A172 (cell line): ENCODE results near the gene METTL24. TPM values are rescaled to one million over a fixed set of nuclear protein-coding genes. Genes with fewer than 3 reads are reported as not detected.

ENCODE experiments used
- DNase-seq: peaks from one replicate; pipeline ENCODE4 v3.0.0-alpha.2; 2015; ENCODE audit warnings: low spot score
- total RNA-seq: library from RNA; depleted of rRNA; stranded (reverse); fragments of >200 nt; shearing (Covaris generic); gene quantifications from 2 replicates; pipeline ENCODE4 v1.2.3, GENCODE V29; 2014; rRNA removed

METTL24 gene, protein sequence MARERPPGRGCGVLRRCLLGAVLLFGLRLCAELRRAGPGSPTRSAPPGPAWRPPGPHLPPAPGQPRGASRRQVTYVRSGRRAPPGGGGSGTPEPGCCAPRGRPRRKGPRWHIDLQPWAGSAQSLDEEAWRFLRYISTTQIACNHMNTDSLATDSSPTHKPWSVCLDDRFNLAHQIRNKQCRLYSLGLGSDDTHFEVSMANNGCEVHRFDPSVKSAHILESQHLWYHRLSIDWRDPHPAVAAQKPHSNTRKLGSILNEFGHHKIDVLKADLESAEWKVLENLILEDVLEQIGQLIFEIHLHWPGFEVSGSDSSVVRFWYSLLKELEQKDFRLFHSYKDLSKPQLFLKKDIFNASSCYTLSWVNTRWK
- not detected in 2 replicates for total RNA-seq

DNA sequence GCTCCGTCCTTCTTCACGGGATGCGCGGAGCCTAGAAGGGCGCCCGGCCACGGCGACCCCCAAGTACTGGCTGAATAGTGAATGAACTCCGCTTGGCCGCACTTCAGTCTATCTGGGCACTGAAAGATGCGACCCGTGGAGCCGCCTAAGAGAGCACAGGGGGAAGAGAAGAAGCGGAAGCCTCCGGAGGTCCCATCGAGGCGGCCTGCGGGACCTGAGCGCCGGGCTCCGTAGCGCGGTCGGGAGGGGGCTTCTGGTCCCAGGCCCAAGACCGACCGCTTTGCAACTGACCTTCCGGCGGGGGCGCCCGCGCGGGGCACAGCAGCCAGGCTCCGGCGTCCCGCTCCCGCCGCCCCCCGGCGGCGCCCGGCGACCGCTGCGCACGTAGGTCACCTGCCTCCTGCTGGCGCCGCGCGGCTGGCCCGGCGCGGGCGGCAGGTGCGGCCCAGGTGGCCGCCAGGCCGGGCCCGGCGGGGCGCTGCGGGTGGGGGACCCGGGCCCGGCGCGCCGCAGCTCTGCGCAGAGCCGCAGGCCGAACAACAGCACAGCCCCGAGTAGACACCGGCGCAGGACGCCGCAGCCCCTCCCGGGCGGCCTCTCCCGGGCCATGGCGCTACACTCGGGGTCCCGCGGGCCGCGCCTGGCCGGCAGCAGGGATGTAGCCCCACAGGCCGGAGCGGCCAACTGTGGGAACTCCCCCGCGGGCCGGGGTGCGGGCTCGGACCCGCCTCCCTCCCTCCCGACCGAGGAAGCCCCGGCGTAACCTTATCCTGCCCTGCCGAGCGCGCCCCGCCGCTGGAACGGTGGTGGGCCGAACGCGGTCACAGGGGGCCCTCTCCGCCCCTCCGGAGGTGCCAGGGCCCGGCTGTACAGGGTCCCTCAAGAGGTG, at the start of gene METTL24:
Gene METTL24, minus strand, starts transcription at position 686 of the 889 bp plus-strand sequence. Its CDS starts 77 bp downstream, at position 609.
- no peak for DNase-seq

DNA sequence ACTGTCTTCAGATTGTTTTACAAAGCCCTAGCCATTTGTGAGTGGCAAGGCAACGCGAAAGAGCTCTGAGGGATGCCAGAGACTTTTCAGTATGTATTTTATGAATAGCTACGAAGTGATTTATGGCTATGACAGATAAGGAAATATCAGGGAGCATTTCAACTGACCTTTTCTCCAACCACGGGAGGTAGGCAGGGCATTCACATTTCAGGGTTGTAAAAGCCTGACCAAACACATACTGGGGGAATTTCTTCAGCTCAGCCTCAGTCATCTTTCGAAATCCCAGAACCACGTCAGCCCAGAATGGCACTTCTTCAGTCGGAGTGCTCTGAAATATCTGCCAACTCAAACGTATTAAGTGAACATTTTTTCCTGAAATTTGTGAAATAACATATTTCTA, 46.5 kb upstream of the METTL24 start:
- no peak for DNase-seq

DNA sequence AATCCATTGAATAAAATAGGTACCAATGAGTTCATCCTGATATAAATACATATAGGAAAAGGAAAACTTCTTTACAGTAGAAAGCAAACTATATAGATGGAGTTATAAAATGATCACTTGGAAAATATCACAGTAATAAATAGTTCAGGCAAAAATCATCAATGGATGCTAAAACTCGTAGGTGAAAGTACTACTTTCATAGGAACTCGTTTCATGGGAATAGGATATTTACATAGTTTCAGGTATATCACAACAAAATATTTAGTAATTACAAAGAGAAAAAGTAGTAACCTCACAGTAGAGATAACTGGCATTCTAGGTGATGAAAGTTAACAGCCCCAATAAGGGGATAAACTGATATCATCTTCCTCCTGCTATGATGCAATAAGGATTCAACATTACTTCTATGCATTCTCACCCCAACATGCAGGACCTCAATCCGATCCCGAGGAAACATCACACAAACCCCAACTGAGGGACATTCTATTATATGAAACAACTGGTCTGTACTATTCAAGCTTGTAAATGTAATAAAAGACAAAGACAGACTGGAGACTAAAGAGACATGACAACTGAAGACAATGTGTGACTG, 43.5 kb upstream of the METTL24 start:
- no peak for DNase-seq

DNA sequence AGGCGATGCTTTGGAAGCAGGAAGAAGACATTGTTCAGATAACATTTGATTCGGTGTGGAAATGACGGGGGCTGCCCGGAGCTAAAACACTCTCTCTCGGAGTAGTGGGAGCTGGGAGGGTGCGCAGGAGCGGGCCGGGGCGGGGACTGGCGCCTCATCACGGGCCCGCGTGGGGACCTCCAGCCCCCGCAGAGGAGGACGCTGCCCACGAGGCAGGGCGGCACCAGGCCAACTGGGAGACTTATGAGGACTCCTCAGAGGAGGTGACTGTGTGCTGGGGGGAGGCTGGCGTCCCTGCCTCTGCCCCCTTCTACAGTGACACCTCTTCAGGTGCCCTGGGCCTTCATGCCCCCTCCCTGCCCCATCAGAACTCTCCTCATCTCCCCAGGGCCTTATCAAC, 42.1 kb upstream of the METTL24 start:
- no peak for DNase-seq

DNA sequence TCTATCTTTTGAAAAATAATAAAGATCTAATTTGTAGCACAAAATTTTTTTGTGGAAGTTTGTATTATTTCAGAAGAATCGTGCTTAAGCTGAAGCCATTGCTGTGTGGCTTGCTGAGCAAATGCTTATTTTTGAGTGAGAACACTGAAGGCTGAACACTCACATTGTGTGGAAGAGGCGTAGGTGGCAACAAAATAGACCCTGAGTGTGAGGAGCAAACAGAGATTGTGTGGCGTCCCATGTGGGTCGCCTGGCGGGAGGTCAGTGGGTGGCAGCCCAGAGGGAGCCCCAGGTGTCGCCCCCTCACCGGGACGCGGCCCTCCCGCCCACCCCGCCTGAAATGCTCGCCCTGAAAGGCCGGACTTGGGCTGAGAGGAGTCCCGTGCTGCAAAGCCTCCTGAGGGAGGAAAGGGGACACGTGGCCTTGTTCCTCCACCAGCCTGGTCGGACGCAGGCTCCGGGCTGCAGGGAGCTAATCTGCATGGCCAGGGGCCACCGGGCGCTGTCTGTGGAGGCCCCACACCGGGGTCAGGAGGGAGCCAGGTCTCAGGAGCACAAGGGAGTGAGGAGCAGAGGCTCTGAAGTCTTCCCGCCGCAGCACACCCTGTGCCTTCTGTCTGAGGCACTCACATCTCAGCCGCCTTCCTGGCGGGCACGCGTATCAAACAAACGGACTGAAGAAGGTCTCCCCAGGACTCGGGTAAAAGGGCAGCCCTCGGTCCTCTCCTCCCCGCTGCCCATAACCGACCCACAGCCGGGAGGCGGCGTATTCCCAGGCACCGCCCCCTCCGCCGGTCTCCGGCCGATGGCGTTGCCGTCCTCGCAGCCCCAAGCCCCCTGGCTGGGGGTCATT, 41.3 kb upstream of the METTL24 start:
- DNase-seq = no peak

DNA sequence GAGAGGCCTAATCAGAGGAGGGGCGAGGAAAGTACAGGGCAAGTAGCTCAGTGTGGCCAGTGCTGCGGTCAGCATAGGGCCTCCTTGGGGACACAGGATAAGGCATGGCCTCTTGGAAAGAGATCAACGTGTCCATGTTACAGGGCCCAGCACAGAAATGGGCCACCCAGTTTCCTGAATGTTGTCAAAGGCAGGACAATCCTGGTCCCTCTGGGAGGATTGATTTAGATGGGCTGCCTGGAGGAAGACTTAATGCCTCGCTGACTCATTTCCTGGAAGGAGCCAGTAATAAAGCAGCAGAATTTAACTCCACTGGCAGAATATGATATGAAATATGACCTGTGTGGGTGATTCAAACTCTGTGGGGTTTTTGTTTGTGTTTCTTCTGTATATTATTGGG, 40.6 kb upstream of the METTL24 start:
- peak; percentile 66 for DNase-seq

DNA sequence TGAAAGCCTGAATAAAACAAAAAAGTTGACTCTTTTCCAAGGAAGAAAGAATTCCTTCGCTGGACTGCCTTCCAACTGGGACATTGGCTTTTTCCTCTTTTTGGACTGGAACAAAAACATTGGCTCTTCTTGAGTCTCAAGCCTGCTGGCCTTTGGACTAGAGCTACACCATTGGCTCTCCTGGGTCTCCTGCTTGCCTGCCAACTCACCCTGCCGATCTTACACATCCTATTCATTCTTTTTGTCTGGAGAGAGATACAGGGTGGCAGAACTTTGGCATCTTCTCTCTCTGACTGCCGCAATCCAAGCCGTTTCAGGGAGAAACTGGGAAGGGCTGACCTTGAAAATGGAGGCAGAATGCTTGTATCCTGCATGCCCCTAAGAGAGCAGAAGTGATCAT, 37.1 kb upstream of the METTL24 start:
- DNase-seq = no peak

DNA sequence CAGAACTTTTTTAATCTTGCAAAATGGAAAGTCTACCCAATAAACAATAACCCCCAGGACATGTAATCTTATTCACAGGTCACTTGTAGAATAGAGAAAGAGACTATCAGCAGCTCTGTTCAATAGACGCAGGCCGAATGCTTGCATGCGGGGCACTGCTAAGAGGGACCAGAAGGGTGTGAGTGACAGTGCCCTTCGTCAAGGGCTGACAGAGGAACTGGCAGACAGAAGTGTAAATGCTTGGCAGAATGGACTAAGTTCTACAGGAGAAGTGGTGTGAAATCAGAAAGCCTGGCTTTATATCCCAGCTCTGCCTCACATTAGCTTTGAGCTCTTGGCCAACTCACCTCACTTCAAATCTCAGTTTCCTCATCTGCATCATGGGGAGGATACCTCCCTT, 36.3 kb upstream of the METTL24 start:
- DNase-seq = no peak

DNA sequence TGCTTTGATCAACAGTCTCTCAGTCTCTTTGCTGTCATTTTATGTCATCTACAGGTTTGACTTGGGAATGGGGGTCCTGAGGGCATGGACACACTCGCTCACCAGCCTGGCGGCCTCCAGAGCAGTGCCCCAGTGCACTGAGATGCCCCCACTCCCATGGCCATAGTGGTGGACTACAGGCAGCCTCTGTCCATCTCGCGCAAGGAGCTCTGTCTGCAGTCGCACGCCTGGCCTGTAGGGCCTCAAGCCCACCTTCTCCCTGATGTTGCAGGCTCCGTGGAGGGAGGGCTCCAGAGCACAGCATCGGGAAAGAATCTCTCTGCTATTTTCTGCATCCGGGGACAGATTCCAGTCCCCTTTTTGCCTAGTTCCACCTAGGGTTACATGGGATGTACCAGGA, 34.6 kb upstream of the METTL24 start:
- DNase-seq = no peak

DNA sequence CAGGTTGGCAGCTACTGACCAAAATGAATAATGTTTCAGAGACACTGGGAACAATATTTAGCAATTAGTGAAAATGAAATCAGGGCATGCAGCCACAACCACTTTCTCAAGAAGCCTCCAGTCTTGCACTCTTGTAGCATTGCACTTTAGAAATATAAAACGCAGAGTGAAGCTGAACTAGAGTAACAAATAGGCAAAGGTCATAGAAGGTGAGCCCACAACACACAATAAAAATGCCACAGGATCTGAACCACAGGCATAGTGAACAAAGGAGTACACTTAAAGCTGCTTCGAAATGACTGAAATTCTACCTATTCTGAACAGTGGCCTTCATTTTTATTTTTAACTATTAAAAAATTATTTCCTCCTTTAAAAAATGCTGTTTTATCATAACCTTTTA, 32.3 kb upstream of the METTL24 start:
- DNase-seq = no peak

DNA sequence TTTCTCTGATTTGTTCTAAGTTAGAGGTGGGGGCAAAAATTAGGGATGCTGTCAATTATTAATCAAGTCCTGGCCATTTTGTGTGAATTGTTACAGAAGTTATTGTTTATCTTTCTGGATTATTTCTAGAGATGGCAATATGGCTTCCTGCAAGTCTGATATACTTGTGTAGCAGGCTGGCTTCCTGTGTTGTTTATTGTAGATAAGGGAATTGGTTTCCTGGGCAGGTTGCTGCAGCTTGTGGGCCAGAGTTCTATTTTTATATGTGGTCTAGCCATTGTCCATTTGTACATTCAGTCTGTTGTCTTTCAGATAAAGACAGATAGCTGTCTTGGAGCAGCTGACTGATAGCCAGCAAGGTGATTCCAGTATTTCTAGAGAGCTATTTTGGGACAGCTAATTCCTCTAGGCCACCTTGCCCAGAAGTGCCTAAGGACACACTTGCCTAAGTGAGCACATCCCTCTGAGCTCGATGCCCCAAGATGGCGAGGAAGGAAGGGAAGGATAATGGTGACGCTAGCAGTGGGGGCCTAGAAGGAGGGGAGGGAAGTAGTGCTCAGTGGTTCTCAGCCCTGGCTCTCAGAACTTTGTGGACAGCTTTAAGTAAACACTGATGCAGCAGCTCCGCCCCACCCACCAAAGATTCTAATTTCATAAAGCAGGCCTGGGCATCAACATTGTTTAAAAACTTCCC, 31.7 kb upstream of the METTL24 start:
- DNase-seq = no peak

DNA sequence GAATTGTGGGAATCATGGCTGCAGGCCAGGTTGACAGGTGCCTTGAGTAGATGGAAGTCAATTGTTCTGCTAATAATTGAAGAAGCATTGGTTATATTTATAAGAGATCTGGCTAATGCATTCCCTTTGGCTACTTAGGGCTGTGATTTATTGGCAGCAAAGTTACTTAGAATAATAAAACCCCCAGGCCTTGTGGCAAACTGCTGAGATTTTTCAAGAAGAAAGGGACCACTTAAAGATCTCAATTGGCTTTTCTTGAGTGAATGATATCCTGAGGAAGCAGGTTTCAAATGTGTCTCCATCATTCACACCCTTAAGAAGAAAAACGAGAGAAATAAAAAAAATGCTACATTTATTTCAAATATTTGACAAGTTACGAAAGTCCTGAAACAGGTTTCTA, 29.8 kb upstream of the METTL24 start:
- DNase-seq = no peak

DNA sequence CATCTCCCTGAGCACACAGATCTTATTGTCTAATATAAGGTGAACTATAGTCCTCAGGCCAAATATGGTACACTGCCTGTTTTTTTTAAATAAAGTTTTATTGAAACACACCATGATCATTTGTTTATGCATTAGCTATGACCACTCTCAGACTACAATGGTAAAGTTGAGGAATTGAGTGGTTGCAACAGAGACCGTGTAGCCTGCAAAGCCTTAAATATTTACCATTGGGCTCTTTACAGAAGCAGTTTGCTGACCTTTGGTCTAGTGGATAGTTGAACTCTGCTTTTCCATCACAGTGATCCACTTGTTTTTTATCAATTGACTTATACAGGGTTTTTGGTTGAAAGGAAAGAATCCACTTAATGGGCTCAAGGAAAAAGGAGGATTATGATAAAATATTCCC, 27.3 kb upstream of the METTL24 start:
- DNase-seq = no peak

DNA sequence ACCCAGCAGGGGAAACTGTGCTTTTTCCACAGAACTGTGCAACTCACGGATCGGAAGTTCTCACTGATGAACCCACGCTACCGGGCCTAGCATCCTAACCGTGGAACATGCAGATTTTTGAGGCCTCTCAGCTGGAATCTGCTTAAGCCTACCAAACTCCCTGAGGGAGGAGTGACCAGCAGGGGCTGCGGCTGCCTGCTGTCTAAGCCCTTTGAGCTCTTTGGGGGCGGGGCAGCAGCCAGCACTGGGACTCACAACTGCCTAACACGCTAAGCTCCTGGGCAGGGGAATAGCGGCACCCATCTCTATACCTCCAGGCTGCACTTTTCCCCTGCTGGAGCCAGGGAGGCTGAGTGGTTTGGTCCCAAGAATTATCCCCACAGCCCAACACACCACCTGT, 20.4 kb upstream of the METTL24 start:
- no peak for DNase-seq

DNA sequence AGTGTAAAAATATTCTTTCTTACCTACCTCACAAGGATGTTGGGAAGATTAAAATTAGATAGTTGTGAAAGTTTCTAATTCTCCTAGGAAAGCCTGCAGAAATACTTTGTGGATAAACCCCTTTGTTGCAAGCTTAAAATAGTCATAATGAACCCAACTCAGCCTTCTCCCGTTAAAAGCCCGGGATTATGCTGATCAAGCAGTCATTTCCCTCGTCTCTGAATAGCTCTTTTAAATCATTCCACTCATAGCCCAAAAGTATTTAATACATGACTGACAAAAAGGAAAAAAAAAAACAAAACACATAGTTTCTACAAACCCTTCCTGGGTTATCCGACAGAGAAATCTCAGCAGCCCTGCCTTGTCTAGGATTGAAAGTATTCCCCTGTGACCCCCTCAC, 10.9 kb upstream of the METTL24 start:
- no peak for DNase-seq

DNA sequence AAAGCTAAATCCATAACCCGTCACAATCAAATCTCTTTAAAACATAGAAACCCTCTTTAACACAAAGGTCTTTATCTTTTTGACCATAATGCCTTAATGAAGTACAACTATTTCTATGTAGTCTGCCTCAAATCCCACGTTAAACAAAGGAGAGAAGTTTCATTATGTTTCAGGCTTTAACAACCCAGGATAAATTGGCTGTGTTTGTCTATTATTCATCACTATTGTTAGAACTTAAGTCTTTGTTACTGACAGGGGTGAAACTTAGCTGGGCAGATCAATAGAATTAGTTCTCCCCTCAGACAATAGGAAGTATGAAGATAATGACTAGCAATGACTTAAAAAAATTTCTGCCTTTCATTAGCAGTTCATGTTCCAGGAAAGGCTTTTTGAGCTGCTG, 10.1 kb upstream of the METTL24 start:
- DNase-seq = no peak

DNA sequence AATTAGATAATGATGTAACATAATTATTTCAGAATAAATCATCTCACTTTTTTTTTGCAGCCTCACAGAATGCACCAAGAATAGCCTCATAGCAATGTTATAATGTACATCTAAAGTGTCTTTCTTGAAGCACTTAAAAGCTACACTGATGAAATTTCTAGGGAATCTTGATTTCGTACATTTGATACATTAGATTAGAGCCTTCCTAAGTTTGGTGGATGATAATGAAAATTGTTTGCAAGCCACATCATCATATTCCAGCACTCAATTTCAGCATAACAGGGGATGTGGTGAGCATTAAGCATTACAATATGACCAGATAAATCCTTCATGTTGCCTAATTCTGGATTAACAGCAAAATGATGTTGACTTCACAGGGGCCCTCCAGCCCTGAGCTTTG, 9.7 kb upstream of the METTL24 start:
- DNase-seq = no peak

DNA sequence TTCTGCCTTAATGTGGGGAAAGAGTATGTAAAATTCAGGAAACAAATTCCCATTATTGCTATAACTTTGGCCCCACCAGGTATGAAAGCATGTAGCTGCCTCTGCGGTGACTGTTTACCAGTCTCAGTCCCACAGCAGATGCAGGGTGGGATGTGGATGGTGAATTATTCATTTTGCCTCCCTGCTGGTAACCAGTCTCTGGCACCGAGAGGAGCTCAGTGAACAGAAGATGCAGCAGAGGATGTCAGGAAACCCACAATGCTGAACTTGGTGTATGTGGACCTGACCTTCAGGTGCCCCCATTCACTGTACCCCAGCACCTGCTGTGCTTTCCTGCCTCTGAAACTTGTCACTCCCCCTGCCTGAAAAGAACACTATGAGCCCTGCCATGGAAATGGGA, 8.8 kb upstream of the METTL24 start:
- no peak for DNase-seq

DNA sequence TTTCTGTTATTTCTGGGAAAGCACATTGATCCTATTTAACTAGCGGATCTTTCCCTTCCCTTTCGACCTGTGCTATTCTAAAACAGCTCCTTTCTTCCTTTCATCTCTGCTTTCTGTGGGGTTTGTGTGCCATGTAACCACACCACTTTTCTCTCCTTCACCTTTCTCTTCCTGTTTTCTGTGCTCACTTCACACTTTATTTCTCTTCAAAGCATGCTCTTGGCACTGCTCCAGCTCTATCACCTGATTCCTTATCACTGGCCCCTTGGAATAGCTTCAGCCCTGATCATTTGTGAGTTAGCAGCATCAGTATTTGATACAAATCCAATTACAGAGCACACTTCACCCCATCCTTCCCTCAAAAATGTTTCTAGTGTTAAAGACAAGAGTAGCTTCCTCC, 8.1 kb upstream of the METTL24 start:
- no peak for DNase-seq

DNA sequence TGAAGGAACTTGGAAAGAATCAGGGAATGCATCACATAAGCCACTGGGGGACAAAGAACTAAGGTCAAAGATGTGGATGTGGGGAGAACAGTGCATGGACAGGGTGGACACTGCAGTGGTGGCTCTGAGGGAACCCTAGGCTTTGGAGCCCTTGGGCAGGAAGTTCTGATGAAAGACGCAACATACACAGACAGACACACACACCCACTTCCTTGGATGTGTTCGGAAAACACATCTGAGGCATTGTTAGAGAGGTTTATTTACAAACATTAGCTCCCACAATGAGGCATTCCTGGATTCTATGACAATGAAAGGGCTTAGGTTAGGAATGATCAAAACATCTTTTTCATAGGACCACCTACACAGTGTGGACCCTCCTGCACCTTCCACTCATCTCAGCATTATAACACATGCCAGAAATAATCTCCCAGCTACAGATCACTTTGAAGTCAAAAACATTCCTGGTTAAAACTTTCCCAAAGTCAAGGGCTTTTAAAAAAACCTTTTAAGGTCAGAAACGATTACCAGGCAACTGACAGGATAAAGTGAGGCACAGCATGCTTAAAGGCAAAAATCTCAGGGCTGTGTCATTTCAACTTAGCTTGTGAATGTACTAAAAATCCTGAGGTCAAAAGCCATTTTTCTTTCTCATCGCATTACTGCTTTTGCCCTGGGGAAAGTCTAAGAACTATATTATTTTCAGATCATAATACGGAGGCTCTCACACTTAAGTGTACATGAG, 6.4 kb upstream of the METTL24 start:
- DNase-seq = no peak
